Neuronal stem cell (in vitro differentiated cells): ENCODE data around the gene CASP8AP2.
A peak's percentile ranks its signal among the peaks of the same experiment; 100 is the strongest.
"Not testable (repeated sequence)": the region's sequence is repeated elsewhere in the genome, so short reads cannot be mapped to it uniquely, and the experiment has no call there.

Source experiments
- DNase-seq: peaks from one replicate; pipeline ENCODE4 v3.0.0-alpha.2; 2013; ENCODE audit warnings: low spot score
- H2AFZ ChIP-seq: one replicate; pipeline ENCODE4 v1.6.1; 2013; ENCODE audit warnings: mild to moderate bottlenecking, low read length, inconsistent platforms
- H2AK5ac ChIP-seq: 2 replicates; pipeline ENCODE4 v1.6.1; 2013; ENCODE audit warnings: low read depth, mild to moderate bottlenecking, inconsistent platforms, low read length, moderate library complexity, mixed read lengths
- H2BK120ac ChIP-seq: 2 replicates; pipeline ENCODE4 v1.6.1; 2013; ENCODE audit warnings: low read depth, mild to moderate bottlenecking, inconsistent platforms, low read length, moderate library complexity, mixed read lengths
- H2BK12ac ChIP-seq: one replicate; pipeline ENCODE4 v1.6.1; 2013; ENCODE audit warnings: low read length, inconsistent platforms
- H2BK15ac ChIP-seq: 2 replicates; pipeline ENCODE4 v1.6.1; 2013; ENCODE audit warnings: mild to moderate bottlenecking, low read length, inconsistent platforms, mixed read lengths
- H2BK5ac ChIP-seq: one replicate; pipeline ENCODE4 v1.6.1; 2013; ENCODE audit warnings: inconsistent platforms, mild to moderate bottlenecking, low read length, moderate library complexity
- H3K14ac ChIP-seq: one replicate; pipeline ENCODE4 v1.6.1; 2013; ENCODE audit warnings: low read length, inconsistent platforms
- H3K18ac ChIP-seq: 2 replicates; pipeline ENCODE4 v1.6.1; 2013; ENCODE audit warnings: low read length, inconsistent platforms
- H3K23ac ChIP-seq: 2 replicates; pipeline ENCODE4 v1.6.1; 2013; ENCODE audit warnings: low read depth, mild to moderate bottlenecking, mixed read lengths, low read length, inconsistent platforms; ENCODE audit not compliant: poor library complexity
- H3K27ac ChIP-seq: replicated peaks from 3 replicates; pipeline ENCODE4 v1.5.1; 2013; ENCODE audit warnings: low read length, inconsistent platforms
- H3K27me3 ChIP-seq, 3 experiments: 2 replicates each; pipeline ENCODE4 v1.6.1; 2013; ENCODE audit warnings: low read length in 3 of 3, mild to moderate bottlenecking in 2 of 3, inconsistent platforms in 1 of 3, low read depth in 1 of 3, mixed read lengths in 1 of 3, moderate library complexity in 1 of 3; ENCODE audit not compliant: control insufficient read depth in 3 of 3, insufficient read depth in 3 of 3
- H3K36me3 ChIP-seq, 2 donors: replicated peaks in 1 of 2; 2 replicates each; pipeline ENCODE4 v1.6.1; 2013; ENCODE audit warnings: low read length in 2 of 2; ENCODE audit not compliant: control insufficient read depth in 2 of 2, insufficient read depth in 2 of 2
- H3K4ac ChIP-seq: 2 replicates; pipeline ENCODE4 v1.6.1; 2013; ENCODE audit warnings: inconsistent platforms, mild to moderate bottlenecking, low read length, moderate library complexity
- H3K4me1 ChIP-seq, 2 donors: 1 replicate in 1 of 2; 2 replicates in 1 of 2; pipeline ENCODE4 v1.6.1; 2013; ENCODE audit warnings: low read length in 2 of 2, low read depth in 1 of 2; ENCODE audit not compliant: control insufficient read depth in 2 of 2, insufficient read depth in 1 of 2
- H3K4me2 ChIP-seq: one replicate; pipeline ENCODE4 v1.6.1; 2013; ENCODE audit warnings: mild to moderate bottlenecking, low read length, inconsistent platforms; ENCODE audit not compliant: insufficient read depth, poor library complexity, severe bottlenecking
- H3K4me3 ChIP-seq, 2 donors: 2 replicates each; pipeline ENCODE4 v1.5.1; 2013; ENCODE audit warnings: low read length in 2 of 2, mild to moderate bottlenecking in 2 of 2, inconsistent platforms in 1 of 2, moderate library complexity in 1 of 2
- H3K79me1 ChIP-seq: one replicate; pipeline ENCODE4 v1.6.1; 2013; ENCODE audit warnings: low read depth, mild to moderate bottlenecking, inconsistent platforms, low read length, moderate library complexity
- H3K9ac ChIP-seq: one replicate; pipeline ENCODE4 v1.6.1; 2013; ENCODE audit warnings: mild to moderate bottlenecking, low read depth, low read length, inconsistent platforms; ENCODE audit not compliant: poor library complexity
- H3K9me3 ChIP-seq, 2 donors: replicated peaks in 1 of 2; 2 replicates each; pipeline versions ENCODE3 to v1.6.1; 2013; ENCODE audit warnings: low read length in 2 of 2, mild to moderate bottlenecking in 2 of 2, inconsistent platforms in 1 of 2, low read depth in 1 of 2, mixed read lengths in 1 of 2, moderate library complexity in 1 of 2; ENCODE audit not compliant: control insufficient read depth in 2 of 2, insufficient read depth in 1 of 2
- H4K8ac ChIP-seq: one replicate; pipeline ENCODE4 v1.6.1; 2013; ENCODE audit warnings: low read depth, mild to moderate bottlenecking, inconsistent platforms, low read length, moderate library complexity
- H4K91ac ChIP-seq: one replicate; pipeline ENCODE4 v1.6.1; 2013; ENCODE audit warnings: low read length, low read depth, mild to moderate bottlenecking, inconsistent platforms; ENCODE audit not compliant: poor library complexity
- WGBS, 2 donors: extraction: QIAGEN DNeasy Blood & Tissue Kit; methylation state at CpG; one replicate each; pipeline ENCODE4 v1.1.7; 2013; ENCODE audit warnings: missing lambda C conversion rate in 2 of 2, mixed read lengths in 1 of 2; ENCODE audit not compliant: insufficient read length in 2 of 2, insufficient replicate concordance in 1 of 2; ENCODE audit errors: extremely low coverage in 2 of 2; 5-methylcytosine and 5-hydroxymethylcytosine counted together

CASP8AP2 gene

GRCh38 chr6:89910001-89910901, 80.6 kb downstream of the CASP8AP2 start:
- not testable (repeated sequence) for H3K4me3 ChIP-seq, H3K4me1 ChIP-seq, H2BK5ac ChIP-seq, H3K4ac ChIP-seq, H2AK5ac ChIP-seq, H4K91ac ChIP-seq, H3K27me3 ChIP-seq, H2BK15ac ChIP-seq, H4K8ac ChIP-seq, H3K9ac ChIP-seq, H3K9me3 ChIP-seq, H2BK120ac ChIP-seq, H2BK12ac ChIP-seq, H3K79me1 ChIP-seq, H3K36me3 ChIP-seq, H3K23ac ChIP-seq, H3K14ac ChIP-seq
- peak overlapping the region; percentile 38 for H3K4me2 ChIP-seq
- no CpG with 5 or more reads among the region's 10 CpGs for WGBS, 2 donors
- DNase-seq, result peak; percentile 14
- peak overlapping the region; percentile 53 for H3K18ac ChIP-seq
- peak overlapping the region; percentile 72 for H2AFZ ChIP-seq
- H3K27ac ChIP-seq, result peak overlapping the region; percentile 96

GRCh38 chr6:89910902-89911240, 81.2 kb downstream of the CASP8AP2 start:
- H3K14ac ChIP-seq, result no peak overlapping the region
- H3K9ac ChIP-seq, result no peak overlapping the region
- H2AK5ac ChIP-seq, result no peak overlapping the region
- no peak overlapping the region for H2BK12ac ChIP-seq
- no peak overlapping the region for H3K4me3 ChIP-seq
- DNase-seq, result no peak
- H4K8ac ChIP-seq, result no peak overlapping the region
- H3K9me3 ChIP-seq, result peaks cover 0 to 7% of the 10 kb centered on the region in 2 donors
- H2BK120ac ChIP-seq, result no peak overlapping the region
- H2AFZ ChIP-seq, result peak overlapping the region; percentile 74
- H3K23ac ChIP-seq, result no peak overlapping the region
- no peak overlapping the region for H2BK15ac ChIP-seq
- no peaks in the 10 kb centered on the region for H3K79me1 ChIP-seq
- H3K4ac ChIP-seq, result no peak overlapping the region
- WGBS, 2 donors, result no CpG with 5 or more reads among the region's 1 CpG
- no peak overlapping the region for H3K18ac ChIP-seq
- no peak overlapping the region for H4K91ac ChIP-seq
- no peaks in the 10 kb centered on the region for H3K36me3 ChIP-seq
- no peaks in the 10 kb centered on the region for H3K27me3 ChIP-seq
- H3K4me2 ChIP-seq, result no peak overlapping the region
- peak overlapping the region; percentile 94 for H3K27ac ChIP-seq
- no peak overlapping the region for H2BK5ac ChIP-seq
- peaks cover 2 to 7% of the 10 kb centered on the region in 2 donors for H3K4me1 ChIP-seq

- Histone ChIP-seq H3K4me2 (no peak overlapping the region), H3K4ac (no peak overlapping the region), H2BK5ac (no peak overlapping the region), H3K23ac (no peak overlapping the region), H4K91ac (no peak overlapping the region), H3K9me3 (peaks cover 6 to 16% of the 10 kb centered on the region in 2 donors), H2AFZ (no peak overlapping the region), H4K8ac (no peak overlapping the region), H2BK120ac (no peak overlapping the region), H2BK15ac (no peak overlapping the region), H3K4me1 (no peaks in the 10 kb centered on the region), H2AK5ac (no peak overlapping the region), H3K4me3 (no peak overlapping the region), H2BK12ac (no peak overlapping the region), H3K36me3 (no peaks in the 10 kb centered on the region), H3K9ac (no peak overlapping the region), H3K14ac (no peak overlapping the region), H3K27me3 (no peaks in the 10 kb centered on the region), H3K79me1 (no peaks in the 10 kb centered on the region), H3K27ac (no peak overlapping the region), H3K18ac (no peak overlapping the region)
- WGBS, 2 donors, result no CpG with 5 or more reads among the region's 3 CpGs
- no peak for DNase-seq
Measured at GRCh38 chr6:89916136-89916920, 86.6 kb downstream of the CASP8AP2 start.

GRCh38 chr6:89917216-89917615, 87.5 kb downstream of the CASP8AP2 start:
- Histone ChIP-seq H2BK120ac (no peak overlapping the region), H3K23ac (no peak overlapping the region), H2BK5ac (no peak overlapping the region), H2AFZ (no peak overlapping the region), H2AK5ac (no peak overlapping the region), H3K4ac (no peak overlapping the region), H4K8ac (no peak overlapping the region), H2BK15ac (no peak overlapping the region), H3K14ac (no peak overlapping the region), H4K91ac (no peak overlapping the region), H3K18ac (no peak overlapping the region), H3K79me1 (peaks cover 2% of the 10 kb centered on the region), H3K4me3 (peak overlapping the region in 1 of 2 donors; percentile 37), H3K4me2 (no peak overlapping the region), H3K27me3 (no peaks in the 10 kb centered on the region), H3K4me1 (no peaks in the 10 kb centered on the region), H2BK12ac (no peak overlapping the region), H3K36me3 (no peaks in the 10 kb centered on the region), H3K9ac (no peak overlapping the region), H3K9me3 (peaks cover 6 to 16% of the 10 kb centered on the region in 2 donors), H3K27ac (no peak overlapping the region)
- WGBS, 2 donors, result no CpG with 5 or more reads among the region's 4 CpGs
- no peak for DNase-seq
